ENCODE data around the gene HSD11B1. TPM values are rescaled to one million over a fixed set of nuclear protein-coding genes. Genes with fewer than 3 reads are reported as not detected.

HSD11B1 gene
- total and polyA plus RNA-seq, 12 donors, result 0.17 to 29.6 (median 8.6) TPM

DNA sequence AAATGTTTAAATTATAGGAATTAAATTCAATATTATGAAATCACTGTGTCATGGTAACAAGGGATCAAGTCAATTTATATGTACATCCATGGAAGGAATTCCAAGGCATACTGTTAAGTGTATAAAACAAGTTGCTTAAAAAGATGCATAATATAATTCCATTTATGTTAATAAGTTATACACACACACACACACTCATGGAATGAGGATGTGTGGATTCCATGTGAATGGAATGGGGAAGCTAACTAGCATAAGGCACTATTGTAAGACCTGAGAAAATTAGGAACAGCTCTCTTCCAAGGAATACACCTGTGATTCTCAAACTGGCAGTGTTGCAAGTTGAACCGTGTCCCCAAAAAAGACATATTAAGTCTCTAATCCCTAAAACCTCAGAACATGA lies 33.6 kb downstream of the HSD11B1 start:
- H3K9me3 ChIP-seq (replicated peaks in 1 of 3), result no peaks in the 10 kb centered on the region
- WGBS, 4 donors, result 89 to 94% (median 93%) methylated on average over 1 of the region's 1 CpG
- TF ChIP-seq POLR2A (IDR thresholded peaks at IDR 0.05) (no peak), CTCF (IDR thresholded peaks at IDR 0.05) (no peak)
- H3K36me3 ChIP-seq (replicated peaks in 1 of 2), result no peaks in the 10 kb centered on the region
- intact Hi-C loops (cut with DNase I), result no loop called here
- peaks cover 8 to 10% of the 10 kb centered on the region in 2 donors for H3K4me1 ChIP-seq (replicated peaks in 1 of 2)
- no peak overlapping the region for H3K27ac ChIP-seq
- DNase-seq, result no peak
- H3K4me3 ChIP-seq, result no peak overlapping the region
- H3K27me3 ChIP-seq, result no peaks in the 10 kb centered on the region

GRCh38 chr1:209741193-209741592 lies 36.5 kb downstream of the HSD11B1 start:
- WGBS, 4 donors, result 61 to 72% (median 63%) methylated on average over 3 of the region's 3 CpGs
- Histone ChIP-seq H3K4me3 (no peak overlapping the region), H3K27ac (peak overlapping the region in 1 of 5 donors; percentile 65), H3K4me1 (replicated peaks in 1 of 2) (no peaks in the 10 kb centered on the region), H3K27me3 (no peaks in the 10 kb centered on the region), H3K36me3 (replicated peaks in 1 of 2) (no peaks in the 10 kb centered on the region), H3K9me3 (replicated peaks in 1 of 3) (no peaks in the 10 kb centered on the region)
- TF ChIP-seq POLR2A (IDR thresholded peaks at IDR 0.05) (no peak), CTCF (IDR thresholded peaks at IDR 0.05) (no peak)
- no peak for DNase-seq
- intact Hi-C loops (cut with DNase I), result loop anchor here in 1 of 2 donors (10.0 kb wide), 2 partner anchors 46 to 116 kb away; no protein-coding TSS in a partner anchor

DNA sequence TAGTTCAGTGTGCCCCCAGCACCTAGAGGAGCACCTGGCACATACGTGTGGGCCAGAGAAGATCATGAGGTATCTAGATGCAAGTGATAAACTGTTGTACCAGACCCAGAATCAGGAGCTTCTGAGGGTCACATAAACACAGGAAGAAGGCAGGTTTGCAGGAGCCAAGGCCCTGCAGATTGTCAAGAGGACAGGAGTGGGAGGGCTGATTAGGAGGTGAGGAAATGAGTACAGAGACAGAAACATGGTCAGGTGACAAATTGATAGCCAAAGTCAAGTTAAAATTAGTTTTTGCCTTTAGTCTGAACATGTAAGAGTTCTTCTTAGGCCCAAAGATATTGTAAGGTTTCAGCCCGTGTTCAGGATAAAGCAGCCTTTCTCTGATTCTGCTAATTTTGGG lies 37.2 kb downstream of the HSD11B1 start:
- H3K4me1 ChIP-seq (replicated peaks in 1 of 2), result no peaks in the 10 kb centered on the region
- peak overlapping the region in 3 of 5 donors; percentile 8 to 65 (median 41) for H3K27ac ChIP-seq
- no peaks in the 10 kb centered on the region for H3K9me3 ChIP-seq (replicated peaks in 1 of 3)
- H3K27me3 ChIP-seq, result no peaks in the 10 kb centered on the region
- no peak for DNase-seq
- intact Hi-C loops (cut with DNase I), result loop anchor here in 1 of 2 donors (10.0 kb wide), 2 partner anchors 47 to 117 kb away; no protein-coding TSS in a partner anchor
- 81 to 86% (median 83%) methylated on average over 2 of the region's 2 CpGs for WGBS, 4 donors
- TF ChIP-seq POLR2A (IDR thresholded peaks at IDR 0.05) (no peak), CTCF (IDR thresholded peaks at IDR 0.05) (no peak)
- no peak overlapping the region for H3K4me3 ChIP-seq
- no peaks in the 10 kb centered on the region for H3K36me3 ChIP-seq (replicated peaks in 1 of 2)

GRCh38 chr1:209742409-209743144 lies 37.9 kb downstream of the HSD11B1 start:
- Histone ChIP-seq H3K9me3 (replicated peaks in 1 of 3) (no peaks in the 10 kb centered on the region), H3K27ac (peak overlapping the region in 3 of 5 donors; percentile 8 to 65 (median 41)), H3K4me3 (no peak overlapping the region), H3K36me3 (replicated peaks in 1 of 2) (no peaks in the 10 kb centered on the region), H3K27me3 (no peaks in the 10 kb centered on the region), H3K4me1 (replicated peaks in 1 of 2) (peaks cover 0 to 5% of the 10 kb centered on the region in 2 donors)
- DNase-seq, result peak in 1 of 7 donors; percentile 15
- 54 to 68% (median 61%) methylated on average over 8 of the region's 8 CpGs for WGBS, 4 donors
- no peak for TF ChIP-seq POLR2A (IDR thresholded peaks at IDR 0.05)
- TF ChIP-seq CTCF (IDR thresholded peaks at IDR 0.05), result peak in 2 of 6 experiments; percentile 13 to 17
- intact Hi-C loops (cut with DNase I), result loop anchor here in 1 of 2 donors (10.0 kb wide), 2 partner anchors 48 to 118 kb away; no protein-coding TSS in a partner anchor
